Stimulated activated CD4-positive, alpha-beta T cell treated with anti-CD3 and anti-CD28 coated beads, TNF-alpha, amount 100 ng/mL, for 48 hours (primary cell): ENCODE data around the gene TTC21A.
"Not testable (repeated sequence)": the region's sequence is repeated elsewhere in the genome, so short reads cannot be mapped to it uniquely, and the experiment has no call there.

Experiments used
- DNase-seq, 3 donors: peaks; one replicate each; pipeline ENCODE4 v3.0.0-alpha.2; 2020; ENCODE audit warnings: low read depth in 3 of 3

TTC21A gene

DNA sequence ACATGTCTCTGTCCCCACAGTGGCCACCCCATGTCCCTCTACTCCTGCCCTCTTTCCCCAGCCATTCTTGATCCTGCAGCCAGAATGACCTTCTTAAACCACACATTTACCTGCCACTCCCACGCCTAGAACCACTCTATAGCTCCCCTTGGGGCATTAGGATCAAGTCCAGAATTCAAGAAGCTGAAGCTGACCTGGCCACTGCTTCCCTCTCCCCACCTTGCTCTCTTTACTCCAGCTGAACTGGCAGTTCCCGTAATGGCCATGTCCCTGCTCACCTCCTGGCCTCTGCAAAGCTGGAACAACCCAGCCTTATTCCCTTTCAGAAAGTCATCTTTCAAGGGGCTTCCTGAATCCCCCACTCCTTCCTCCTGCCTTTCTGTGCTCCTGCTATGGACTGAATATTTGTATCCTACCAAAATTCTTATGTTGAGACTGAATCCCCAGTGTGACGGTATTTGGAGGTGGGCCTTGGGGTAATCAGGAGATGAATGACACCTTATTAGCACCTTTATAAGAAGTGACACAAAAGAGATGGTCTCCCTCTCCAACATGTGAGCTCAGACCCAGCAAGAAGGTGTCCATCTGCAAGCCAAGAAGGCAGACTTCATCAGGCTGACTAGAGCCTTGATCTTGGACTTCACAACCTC is 42.1 kb downstream of the TTC21A start:
- DNase-seq, result no peak

DNA sequence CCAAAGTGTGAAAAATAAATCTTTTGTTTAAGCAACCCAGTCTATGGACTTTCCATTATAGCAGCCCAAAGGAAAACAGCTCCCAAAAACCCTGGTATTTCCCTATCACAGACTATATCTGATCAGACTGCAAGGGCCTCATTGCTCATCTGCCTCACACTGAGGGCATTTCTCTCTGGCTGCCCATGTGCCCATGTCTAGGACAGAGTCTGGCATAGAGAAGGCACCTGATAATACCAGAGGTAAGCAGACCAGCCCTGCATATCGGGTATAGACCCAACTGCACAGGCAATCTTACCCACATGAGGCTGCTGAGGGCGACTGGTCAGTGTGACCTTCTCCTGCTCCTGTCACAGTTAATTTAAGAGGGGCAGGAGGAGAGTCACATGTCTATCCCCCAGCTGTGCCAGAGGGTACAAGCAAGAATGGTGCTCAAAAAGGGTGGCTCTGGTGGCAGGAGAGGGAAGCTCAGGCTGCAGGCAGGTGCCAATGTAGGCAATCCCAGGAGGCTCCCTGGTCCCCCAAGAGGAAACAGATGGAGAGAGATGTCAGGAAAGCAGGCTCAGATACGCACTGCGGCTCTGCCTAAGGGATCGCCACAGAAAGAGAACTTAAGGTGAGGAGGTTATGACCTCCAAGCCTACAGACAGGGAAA is 42.8 kb downstream of the TTC21A start:
- DNase-seq, result no peak

DNA sequence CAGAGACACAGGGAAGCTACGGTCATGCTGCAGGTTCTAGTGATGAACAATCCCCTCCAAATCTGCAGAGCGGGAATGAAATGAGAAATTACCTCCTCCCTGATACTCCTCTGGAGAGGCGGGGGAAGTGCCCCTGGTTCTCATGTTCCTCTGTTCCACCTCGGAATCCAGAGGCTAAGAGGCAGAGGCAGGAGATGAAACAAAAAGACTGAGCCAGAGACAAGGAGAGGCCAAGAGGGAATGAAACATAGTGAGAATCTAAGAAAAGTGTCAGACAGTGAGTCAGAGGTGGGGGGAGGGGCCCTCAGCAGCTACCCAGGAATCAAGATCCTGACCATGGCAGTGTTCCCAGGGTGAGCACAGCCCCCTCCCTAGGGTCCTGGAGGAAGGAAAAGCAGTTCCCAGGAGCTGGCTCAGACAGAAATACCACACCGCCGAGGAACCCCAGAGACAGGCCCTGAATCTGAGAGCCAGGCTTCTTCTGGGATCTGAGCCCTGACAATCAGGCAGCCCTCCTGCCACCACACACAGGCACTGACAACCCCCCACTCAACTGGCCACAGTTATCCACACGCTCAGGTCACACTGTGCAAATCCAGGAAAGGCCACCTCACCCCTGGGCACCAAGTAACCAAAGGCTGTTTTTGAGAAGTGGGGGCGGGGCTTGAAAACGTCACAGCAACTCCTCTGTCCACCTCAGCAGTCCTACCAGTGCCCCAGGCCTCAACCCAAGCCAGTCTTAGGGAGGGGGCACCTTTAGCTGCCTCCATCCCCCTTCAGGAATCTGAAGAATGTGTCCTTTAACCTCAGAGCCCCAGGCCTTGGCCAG is 43.5 kb downstream of the TTC21A start:
- peak in 2 of 3 donors; percentile 44 to 70 for DNase-seq

DNA sequence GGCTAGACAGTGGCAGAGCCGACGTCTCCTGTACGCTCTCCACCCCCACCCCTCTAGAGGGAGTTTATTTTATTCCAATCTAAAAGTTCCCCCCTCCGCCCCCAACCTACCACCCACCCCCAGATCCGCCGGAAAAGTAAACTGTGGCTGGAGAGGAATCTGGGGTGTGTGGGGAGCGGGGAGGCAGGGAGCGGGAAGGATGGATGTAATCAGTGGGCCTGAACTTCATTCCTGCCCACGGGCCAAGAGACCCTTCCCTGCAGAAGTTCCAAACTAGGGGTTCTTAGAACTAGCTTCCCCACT is 46.4 kb downstream of the TTC21A start:
- DNase-seq, result no peak

DNA sequence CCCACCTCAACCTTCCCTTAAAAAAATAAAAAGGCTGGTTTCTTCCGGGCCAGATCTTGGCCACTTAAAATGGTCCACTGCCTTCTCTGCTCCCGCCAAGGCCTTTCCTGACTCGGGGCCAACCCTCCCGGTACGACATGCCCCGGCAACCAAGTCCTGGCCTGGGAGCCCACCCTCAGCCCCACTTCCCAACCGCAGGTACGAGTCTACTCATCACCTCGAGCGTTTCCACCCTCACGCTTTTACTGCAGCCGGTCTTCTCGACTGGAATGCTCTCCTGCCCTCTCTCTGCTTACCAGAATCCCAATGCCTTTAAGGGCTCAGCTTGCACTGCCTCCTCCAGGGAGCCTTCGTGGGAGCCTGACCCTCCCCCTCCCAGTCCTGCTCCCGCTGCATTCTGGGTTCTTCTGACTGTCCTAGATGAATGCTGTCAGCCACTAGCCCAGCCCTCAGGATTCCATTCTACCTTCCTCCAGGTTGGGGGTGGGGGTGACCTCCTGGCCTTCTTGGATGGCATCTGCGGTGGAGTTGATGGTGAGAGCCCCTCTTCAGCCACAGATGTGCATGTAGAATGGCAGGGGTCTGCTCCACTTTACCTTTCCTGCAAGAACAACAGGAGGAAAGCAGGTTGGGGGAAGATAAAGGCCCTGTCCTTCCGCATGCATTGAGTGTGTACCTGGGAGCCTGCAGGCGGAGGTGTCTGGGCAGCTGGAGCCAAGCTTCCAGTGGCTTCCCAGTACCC is 47.0 kb downstream of the TTC21A start:
- DNase-seq, result no peak

DNA sequence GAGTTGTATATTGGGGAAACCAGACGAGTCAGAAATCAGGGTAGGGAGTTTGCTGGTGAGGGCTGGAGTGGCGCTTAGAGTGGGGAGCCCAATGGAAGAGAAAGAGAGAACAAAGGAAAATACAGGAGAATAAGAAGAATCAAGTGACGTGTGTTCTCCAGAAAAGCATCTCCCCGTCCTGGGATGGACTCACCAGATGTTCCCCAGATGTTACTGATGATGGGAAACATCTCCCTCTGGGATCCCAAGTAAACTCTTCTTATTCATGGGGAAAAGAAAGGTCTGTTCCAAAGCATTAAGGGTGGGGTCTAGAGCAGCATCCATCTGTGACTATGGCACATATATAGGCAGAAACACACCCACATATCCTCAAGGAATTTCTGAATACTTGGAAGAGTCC is 48.9 kb downstream of the TTC21A start:
- no peak for DNase-seq

DNA sequence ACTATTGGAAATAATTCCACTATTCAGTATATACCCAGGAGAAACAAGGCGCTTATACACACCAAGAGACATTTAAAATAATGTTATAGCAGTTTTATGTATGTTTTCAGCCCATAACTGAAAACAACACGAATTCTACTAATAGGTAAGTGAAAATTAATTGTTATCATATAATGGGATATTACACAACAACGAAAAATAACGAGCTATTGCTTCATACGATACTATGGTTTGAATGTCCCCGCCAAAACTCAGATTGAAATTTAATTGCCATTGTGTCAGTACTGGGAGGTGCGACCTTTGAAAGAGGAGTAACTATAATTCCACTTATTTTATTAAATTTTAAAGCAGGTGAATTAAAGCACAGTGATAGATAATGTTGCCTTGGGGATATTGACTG is 49.9 kb downstream of the TTC21A start:
- no peak for DNase-seq

DNA sequence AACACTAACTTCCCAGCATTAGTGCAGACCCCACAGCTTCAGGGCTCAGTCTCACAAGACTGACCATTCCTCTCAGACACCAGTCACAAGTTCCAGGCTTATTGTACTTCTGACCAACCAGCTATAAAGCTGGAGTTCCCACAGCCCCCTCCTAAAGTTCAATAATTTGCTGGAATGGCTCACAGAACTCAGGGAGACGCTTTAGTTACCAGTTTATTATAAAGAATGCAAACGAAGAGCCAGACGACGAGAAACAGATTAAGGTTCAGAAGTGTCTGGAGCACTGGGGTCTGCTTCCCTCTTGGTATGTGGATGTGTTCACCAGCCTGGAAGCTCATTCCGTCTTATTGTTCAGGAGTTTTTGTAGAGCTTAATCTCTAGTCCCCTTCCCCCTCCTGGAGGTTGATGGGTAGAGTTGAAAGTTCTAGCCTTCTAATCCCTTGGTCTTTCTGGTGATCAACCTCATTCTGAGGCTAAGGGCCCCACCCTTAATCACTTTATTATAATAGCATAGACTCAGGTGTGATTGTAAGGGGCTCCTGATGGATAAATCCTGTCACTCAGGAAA is 50.8 kb downstream of the TTC21A start:
- DNase-seq, result no peak

DNA sequence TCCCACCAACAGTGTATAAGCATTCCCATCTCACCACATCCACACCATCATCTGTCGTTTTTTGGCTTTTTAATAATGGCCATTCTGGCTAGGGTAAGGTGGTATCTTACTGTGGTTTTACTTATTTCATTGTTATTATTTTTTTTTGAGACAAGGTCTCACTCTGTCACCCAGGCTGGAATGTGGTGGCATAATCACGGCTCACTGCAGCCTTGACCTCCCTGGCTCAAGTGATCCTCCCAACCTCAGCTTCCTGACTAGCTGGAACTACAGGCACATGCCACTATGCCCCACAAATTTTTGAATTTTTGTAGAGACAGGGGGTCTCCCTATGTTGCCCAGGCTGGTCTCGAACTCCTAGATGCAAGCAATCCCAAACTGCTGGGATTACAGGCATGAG is 56.9 kb downstream of the TTC21A start:
- no peak for DNase-seq

DNA sequence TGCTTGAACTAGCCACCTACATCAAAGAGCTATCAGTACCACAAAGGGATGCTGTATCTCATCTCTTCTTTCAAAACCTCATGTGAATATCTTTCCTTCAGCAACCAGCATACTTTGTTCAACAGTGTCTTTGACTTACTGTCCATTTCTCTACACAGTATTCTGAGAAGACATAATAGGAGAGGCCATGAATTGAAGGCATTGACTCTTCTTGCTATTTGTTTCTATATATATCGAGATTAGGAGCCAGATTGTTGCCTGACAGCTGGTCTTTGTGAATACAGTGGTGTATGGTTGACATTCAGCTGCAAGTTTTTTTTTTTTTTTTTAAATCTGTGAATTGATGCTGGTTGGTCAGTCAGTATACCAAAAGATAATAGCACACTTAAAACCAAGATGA is 58.0 kb downstream of the TTC21A start:
- DNase-seq, result no peak

DNA sequence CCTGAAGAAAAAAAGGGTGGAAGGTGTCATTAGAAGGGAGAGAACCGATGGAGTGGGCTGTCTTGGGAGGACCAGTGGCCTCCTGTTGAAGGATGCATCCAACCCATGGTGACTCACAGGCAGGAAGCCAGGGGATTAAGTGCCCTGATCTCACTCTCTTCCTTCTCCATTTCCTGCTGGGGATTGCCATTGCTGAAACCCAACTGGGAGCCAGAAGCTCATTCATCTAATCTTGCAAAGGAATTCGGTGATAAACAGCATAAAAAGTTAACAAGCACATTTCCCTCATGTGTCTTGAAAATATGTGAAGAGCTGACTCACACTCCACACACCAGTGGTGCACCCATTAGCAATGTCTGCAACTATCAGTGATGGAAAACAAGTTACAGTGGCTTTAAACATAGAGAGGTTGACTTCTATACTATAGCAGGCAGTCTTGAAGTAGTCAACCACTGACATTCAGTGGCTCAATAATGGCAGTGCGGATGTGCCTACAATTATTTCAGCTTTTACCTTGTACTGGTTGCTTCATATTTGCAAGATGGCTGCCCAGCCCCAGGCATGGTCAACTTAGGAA is 58.7 kb downstream of the TTC21A start:
- no peak for DNase-seq

DNA sequence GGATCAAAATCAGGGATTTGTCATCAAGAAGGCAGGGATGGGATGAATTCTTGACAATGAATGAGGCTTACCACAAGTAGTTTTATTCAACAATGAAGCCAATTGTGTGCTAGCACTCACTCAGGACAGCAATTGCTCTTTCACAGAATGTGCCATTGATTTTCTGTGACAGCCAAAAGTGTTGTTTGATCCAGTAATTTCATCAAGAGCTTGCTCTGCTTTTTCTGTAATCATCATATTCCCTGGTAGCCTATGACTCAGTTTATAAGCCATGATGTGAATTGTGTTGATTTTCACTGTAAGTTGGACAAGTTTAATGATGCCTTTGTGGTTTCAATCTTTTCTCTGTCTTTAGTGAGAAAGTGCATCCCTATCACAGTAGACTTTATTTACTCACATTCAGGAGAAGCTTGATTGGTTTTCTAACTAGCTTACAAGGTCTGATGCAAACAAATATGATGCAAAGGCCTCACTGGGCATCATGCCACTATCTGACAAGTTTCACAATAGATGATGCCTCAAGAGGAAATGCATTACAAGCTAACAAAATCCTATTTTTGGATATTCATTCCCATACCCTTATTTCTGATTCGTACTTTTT is 59.6 kb downstream of the TTC21A start:
- no peak for DNase-seq

DNA sequence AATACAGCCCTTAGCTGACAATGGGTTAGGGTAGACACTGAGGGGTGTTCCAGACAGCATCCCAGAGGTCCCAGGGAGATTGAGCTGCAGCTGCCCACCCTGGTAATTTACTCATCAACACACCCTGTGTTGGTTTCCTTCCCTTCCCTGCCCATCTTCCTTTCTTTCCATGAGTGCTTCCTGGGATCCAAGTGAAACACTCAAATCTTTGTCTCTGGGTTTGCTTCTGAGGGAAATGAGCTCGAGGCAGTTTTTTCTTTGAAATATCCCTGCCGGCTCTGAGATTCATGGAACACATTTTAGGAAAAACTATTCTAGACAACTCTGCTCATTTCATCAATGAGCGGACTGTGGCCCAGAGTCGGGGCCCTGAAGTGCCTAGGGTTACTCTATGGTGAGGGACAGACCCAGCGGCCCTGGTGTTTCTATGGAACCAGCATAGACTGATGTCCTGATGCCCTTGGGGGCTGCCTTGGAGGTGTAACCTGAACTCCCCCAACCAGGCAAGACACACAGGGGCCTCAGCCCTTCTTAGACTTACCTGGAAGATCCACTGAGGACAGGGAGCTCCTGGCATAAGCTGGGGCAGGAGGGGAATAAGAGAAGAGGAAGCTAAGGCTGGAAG is 60.8 kb downstream of the TTC21A start:
- DNase-seq, result no peak

DNA sequence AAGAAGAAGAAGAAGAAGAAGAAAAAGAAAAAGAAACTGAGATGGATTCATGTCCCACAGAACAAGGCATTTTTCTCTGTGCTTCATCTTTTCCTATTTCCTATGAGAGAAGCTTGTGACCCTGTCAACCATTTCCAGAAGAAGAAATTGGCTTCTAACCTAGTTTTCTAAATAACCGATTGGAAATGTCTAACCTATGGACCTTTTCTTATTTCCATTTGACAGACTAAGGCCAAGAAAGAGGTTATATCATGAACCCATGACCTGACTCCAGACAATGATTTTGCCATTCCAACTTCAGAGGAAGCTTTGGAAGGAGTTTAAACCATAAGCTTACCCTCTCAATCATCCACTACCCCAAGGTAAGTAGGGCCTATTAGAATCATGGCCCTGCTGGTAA is 62.2 kb downstream of the TTC21A start:
- DNase-seq, result no peak

DNA sequence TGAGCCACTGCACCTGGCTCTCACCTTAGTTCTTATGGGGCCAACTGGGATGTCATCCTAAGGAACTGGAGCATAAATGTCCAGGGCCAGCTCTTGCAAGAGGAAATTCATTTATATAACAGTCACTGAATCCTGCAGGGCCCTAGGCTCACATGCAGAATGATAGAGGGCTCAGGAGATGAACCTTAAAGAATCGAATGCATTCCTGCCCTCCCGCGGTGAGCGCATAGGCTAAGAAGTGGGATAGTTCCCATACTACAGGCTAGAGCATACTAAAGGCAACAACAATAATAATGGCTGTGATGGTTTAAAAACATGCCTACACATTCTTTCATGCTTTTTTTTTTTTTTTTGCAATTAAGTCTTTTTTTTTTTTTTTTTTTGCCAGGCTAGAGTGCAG is 63.0 kb downstream of the TTC21A start:
- no peak for DNase-seq

DNA sequence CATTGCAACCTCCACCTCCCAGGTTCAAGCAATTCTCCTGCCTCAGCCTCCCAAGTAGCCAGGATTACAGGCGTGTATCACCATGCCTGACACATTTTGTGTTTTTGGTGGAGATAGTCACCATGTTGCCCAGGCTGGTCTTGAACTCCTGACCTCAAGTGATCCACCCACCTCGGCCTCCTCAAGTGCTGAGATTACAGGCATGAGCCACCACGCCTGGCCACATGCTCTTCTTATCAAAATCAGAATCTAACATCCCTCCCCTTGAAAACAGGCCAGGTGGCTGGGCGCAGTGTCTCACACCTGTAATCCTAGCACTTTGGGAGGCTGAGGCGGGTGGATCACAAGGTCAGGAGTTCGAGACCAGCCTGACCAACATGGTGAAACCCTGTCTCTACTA is 63.4 kb downstream of the TTC21A start:
- DNase-seq, result not testable (repeated sequence)

DNA sequence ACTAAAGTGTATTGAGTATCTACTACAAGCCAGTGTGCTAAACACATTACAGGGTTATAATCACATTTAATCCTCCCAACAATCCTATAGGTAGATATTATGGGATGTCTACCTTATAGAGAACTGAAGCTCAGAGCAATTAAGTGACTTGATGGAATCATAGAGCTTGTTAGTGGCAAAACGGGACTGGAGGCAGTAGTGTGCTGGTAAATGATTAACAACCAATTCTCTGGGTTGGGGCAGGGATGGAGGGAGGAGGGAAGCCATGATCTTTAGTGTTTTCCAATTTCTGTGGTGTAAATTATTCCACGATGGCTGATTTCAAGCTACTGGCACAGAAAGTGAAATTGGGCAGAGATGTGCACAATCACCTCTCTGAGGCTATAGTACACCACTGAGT is 64.4 kb downstream of the TTC21A start:
- DNase-seq, result no peak

DNA sequence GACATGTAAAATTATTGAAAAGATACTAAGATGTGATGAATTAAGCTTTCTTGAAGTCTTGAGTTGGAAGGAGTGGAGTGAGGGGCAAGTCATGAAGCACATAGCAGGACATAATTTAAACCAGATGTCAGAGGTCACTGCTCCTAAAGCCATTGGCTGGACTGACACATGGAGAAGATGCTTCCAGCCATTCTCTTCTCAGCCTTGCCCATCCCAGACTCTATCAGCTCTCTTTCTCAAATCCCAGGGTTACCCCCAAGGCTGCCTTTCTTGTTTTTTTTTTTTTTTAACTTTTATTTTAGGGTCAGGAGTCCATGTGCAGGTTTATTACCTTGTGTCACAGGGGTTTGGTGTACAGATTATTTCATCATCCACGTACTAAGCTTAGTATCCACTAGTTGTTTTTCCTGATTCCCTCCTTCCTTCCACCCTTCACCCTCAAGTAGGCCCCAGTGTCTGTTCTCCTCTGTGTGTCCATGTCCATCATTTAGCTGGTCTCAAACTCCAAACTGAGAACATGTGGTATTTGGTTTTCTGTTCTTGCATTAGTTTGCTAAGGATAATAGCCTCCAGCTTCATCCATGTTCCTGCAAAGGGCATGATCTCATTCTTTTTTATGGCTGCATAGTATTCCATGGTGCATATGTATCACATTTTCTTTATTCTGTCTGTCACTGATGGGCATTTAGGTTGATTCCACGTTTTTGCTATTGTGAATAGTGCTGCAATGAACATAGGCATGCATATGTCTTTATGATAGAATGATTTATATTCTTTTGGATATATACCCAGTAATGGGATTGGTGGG is 66.0 kb downstream of the TTC21A start:
- no peak for DNase-seq

DNA sequence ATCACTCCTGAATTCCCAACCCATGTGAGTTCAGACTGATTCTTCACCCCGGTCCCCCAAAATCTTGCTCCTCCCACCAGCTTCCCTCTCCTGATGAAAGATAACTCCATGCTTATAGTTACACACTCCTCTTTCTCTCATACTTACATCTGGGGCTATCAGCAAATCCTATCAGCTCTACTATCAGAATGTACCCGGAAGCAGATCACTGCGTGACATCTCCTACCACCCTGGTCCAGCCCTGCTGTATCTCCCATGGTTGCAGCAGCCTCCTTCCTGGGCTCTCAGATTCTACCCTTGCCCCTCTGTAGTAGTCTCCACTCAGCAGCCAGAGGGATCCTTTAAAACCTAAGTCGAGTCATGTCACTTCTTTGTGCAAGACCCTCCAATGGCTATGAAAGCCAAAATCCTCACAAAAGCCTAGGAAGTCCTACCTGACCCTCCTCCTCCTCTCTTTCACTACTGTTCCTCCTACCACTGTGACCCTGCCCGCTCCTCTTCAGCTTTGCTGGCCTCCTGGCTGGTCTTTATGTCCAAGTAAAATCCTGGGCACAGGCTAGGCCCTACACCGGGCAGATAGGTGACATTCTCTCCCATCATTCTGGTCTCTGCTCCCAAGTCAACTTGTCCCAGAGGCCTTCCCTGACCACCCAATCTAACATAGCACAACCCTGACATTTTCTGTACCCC is 68.7 kb downstream of the TTC21A start:
- DNase-seq, result no peak
